GM19043 (cell line): ENCODE measurements around the gene NEU4.
"Not testable (repeated sequence)": the region's sequence is repeated elsewhere in the genome, so short reads cannot be mapped to it uniquely, and the experiment has no call there.

Experiments used
- ATAC-seq: cut with Tn5 transposase; IDR thresholded peaks from one replicate; pipeline ENCODE4 v1.9.1; 2021; ENCODE audit warnings: low read depth; ENCODE audit not compliant: unreplicated experiment

The NEU4 gene

DNA sequence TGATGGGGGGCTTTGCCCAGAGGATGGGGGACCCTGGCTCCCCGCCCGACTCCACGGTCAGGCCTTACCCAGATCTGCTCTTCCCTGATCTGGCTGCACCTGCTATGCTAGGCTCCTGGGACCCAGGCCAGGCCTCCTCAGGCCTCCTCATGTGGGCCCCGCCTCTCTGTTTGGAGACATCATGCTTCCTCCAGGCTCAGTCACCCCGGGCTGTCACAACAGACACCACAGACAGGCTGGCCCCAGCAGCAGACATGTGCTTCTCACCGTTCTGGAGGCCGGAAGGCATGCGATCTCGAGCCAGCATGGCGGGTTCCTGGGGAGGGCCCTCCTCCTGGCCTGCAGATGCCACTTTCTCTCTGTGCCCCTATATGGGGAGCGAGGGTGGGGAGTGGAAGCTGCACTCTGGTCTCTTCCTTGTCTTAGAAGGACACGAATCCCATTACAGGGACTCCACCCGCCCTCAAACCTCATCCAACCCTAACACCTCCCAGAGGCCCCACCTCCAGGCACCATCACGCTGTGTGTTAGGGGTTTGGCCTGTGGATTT is 10.8 kb upstream of the NEU4 start:
- no peak for ATAC-seq

DNA sequence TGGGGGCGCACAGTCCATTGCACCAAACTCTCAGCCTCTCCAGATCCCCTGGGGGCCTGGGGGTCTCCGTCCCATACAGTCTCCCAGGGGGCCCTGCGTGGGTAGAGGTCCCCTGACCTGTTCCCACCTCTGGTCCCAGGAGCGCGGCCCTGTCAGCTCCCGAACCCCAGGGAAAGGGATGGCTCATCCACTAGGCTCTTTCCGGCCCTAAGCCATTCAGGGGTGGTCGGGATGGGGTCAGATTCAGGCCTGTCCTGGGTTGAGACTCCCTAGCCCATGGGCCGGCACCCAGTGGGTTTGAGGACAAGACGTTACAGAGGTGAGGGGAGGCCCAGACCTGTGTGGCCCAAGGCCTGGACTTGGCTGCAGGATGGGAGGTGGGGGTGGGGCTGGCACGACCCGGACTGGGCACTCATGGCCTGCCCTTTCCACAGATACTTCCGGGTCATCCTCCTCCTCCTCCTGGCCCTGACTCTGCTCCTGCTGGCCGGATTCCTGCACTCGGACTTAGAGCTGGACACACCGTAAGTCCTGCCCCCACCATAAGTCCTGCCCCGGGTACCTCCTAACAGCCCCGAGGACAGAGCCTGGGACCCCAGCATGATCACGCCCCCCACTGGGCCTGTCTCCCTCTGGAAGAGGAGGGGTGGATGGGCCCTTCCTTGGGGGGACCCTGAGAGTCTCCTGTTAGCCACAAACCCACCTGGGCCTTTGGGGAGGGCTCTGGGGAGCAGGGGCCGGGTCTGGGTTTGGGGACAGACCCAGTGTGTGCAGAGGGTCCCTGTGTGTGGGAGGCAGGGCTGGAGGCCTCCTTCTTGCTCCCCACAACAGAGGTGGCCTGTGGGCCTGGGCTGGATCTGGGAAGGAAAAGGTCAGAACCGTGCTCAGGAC is 10.1 kb upstream of the NEU4 start:
- ATAC-seq: no peak

DNA sequence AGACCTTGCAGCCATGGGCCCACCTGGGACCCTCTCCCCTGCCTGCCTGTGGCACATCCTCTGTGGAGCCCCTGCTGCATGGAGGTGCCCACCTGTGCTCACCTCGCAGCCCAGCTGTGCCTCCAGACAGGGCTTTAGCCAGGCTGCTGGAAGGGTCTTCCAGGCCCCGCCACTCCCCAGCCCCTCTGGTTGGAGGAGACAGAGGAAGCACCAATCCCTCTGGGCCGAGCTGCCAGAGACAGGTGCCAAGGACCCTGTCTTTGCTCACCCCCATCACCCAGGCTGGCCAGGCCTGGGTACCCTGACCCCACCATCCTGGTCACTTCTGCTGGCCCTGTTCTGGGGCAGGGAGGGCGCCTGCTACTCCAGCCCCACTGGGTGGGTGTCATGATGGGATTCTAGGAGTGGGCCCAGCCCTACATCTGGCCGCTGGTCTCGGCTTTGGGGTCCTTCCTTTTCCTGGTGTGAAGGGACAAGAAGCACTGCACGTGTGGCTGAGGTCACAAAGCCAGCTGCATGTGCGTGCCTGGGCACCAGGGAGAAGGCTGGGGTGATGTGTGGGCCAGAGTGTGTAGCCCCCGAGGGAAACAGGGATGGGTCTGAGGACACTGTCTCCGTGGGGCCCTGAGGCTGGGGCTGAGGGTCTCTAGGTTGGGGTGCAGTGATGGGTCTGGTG is 9.3 kb upstream of the NEU4 start:
- ATAC-seq: no peak

DNA sequence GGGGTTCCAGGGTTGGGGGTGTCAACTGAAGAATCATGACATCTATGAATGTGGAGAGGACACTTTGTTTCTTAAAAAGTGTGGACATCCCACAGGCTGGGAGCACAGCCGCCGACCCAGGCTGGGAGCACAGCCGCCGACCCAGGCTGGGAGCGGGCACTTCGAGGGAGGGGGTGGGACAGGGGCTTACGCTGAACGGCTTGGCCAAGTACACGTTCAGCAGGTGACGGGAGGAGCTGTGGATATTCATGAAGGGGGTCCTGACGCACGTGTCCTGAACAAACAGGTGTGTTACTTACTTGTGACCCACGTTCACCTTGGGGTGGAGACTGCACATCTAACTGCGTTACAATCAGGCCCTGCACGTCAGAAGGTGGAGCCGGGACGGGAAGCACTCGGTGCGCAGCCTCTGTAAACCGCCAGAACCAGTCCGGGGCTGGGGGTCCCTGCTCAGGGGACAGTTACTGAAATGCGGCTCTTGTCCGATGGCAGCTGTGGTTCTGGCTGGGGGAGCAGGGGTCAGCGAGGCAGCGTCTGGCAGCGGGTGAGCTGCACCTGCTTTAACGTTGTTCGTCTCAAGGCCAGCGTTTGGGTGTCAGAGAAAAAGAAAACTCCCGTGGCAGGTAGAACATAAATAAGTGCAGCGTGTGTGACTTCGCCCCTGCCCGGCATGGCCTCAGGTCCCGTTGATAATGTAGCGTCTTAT is 8.6 kb upstream of the NEU4 start:
- not testable (repeated sequence) for ATAC-seq

DNA sequence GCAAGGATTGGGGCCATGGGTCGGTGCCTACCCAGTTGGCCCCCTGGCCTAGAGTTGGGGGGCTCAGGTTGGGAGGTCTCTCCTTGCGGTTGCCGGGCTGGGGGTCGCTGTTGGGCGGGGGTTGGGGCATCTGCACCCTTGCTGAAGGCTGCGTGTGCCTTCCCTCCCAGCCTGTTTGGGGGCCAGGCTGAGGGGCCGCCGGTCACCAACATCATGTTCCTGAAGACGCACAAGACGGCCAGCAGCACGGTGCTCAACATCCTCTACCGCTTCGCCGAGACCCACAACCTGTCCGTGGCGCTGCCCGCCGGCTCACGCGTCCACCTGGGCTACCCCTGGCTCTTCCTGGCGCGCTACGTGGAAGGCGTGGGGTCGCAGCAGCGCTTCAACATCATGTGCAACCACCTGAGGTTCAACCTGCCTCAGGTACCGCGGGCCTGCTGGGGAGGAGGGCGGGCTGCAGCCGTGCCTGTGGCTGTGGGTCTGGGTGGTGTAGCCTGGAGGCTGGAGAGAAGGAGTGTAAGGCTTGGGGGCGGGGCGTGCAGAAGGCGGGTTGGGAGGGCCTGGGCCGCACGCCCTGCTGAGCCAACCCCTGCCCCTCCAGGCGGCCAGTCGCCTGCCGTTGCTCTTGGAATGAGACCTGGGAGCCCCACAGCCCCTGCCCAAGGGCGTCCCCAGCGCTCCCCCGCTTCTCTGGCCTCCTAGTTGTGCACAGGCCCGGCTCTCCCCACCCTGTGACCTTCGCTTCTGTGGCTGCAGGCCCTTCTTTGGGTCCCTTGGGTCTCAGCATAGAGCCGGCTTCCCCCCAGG is 7.2 kb upstream of the NEU4 start:
- ATAC-seq: no peak

DNA sequence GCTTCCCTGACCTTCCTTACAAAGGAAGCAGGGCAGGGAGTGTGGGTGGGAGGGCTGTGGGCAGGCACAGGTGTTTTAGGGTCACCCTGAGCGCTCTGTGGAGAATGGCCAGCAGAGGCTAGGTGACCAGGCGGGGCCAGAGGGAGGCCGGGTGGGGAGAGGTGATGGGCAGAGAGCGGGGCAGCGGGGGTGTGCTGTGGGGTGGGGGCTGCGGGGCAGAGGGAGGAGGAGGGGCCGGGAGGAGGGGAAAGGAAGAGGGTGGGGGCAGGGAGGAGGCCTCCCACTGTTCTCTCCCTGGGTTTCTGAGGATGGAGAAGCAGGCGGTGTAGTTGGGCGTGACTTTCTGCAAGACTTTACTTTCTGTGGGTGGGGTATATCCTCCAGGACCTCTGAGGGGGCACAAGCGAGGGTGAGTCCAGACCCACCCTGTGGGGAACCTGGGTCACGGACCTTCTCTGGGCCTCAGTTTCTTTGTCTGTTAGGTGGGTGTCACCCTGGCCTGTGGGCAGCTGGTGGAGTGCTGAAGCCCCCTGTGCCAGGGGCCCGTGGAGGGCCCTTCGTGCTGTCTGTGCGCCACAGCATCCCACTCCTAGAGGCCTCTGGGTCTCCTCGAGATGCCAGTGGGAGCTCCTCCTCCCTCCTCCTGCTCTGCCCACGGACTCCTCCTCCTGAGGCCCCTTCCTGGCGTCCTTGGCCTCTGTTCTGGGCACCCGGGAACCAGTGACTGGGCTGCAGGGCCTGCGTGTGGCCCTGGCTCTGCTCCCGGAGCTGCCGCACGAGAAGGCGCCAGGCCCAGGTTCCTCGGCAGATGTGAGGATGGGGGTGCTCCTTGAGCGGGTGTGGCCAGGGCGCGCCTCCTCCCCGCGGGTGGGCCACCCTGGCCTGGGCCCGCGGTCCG is 6.3 kb upstream of the NEU4 start:
- ATAC-seq: no peak

DNA sequence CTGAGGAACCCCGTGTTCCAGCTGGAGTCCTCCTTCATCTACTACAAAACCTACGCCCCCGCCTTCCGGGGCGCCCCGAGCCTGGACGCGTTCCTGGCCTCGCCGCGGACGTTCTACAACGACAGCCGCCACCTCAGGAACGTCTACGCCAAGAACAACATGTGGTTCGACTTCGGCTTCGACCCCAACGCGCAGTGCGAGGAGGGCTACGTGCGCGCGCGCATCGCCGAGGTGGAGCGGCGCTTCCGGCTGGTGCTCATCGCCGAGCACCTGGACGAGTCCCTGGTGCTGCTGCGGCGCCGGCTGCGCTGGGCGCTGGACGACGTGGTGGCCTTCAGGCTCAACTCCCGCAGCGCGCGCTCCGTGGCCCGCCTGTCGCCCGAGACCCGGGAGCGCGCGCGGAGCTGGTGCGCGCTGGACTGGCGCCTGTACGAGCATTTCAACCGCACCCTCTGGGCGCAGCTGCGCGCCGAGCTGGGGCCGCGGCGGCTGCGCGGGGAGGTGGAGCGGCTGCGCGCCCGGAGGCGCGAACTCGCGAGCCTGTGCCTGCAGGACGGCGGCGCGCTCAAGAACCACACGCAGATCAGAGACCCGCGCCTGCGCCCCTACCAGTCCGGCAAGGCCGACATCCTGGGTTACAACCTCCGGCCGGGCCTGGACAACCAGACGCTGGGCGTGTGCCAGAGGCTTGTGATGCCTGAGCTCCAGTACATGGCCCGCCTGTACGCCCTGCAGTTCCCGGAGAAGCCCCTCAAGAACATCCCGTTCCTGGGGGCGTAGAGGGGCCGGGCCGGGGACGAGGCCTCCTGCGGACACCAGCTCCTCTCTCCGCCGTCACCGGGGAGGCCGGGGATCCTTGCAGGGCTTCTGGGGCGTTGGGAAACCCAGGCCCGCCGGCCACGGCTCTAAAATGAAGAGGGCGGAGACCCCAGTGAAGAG is 5.3 kb upstream of the NEU4 start:
- ATAC-seq: no peak

DNA sequence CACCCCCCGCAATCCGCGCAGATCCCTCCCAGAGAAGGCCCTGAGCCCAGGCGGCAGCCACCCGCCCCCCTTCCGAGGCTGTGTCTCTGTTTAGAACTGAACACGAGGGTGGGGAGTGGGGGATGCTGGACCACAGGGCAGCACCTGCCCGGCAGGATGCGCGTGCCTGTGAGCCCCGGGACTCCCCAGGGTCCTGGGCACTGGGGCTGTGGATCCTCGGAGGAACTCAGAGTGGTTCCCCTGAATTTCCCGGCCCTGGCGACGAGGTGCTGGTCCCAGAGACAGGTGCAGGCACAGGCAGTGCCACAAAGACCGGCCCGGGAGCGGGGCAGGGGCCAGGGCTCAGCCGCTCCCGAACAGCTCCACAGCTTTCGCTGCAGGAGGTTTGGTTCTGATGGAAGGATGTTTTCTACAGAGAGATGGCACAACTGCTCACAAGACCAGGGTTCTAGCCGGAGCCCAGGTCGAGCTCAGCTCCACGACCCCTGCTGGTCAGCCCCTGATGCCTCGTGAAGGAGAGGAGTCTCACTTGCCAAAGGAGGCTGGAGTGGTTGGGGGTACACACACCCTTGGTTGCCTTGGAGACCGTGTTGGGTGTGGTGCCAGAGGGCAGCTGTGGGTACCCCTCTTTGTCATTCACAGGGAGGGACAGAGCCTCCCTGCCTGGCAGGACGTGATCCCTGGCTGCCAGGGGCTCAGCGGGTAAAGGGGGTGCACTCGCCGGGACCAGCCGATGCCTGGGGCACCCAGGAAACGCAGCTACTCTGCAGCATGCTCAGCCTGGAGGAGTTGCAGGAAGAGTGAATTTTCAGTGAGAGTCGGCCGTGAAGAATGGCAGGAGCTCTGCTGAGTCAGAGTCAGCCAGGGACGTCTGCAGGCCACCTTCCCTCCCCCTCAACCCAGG is 4.4 kb upstream of the NEU4 start:
- ATAC-seq: no peak

DNA sequence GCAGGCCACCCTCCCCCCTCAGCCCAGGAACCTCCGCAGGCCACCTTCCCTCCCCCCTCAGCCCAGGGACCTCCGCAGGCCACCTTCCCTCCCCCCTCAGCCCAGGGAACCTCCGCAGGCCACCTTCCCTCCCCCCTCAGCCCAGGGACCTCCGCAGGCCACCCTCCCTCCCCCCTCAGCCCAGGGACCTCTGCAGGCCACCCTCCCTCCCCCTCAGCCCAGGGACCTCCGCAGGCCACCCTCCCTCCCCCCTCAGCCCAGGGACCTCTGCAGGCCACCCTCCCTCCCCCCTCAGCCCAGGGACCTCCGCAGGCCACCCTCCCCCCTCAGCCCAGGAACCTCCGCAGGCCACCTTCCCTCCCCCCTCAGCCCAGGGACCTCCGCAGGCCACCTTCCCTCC is 2.8 kb upstream of the NEU4 start:
- ATAC-seq: not testable (repeated sequence)

DNA sequence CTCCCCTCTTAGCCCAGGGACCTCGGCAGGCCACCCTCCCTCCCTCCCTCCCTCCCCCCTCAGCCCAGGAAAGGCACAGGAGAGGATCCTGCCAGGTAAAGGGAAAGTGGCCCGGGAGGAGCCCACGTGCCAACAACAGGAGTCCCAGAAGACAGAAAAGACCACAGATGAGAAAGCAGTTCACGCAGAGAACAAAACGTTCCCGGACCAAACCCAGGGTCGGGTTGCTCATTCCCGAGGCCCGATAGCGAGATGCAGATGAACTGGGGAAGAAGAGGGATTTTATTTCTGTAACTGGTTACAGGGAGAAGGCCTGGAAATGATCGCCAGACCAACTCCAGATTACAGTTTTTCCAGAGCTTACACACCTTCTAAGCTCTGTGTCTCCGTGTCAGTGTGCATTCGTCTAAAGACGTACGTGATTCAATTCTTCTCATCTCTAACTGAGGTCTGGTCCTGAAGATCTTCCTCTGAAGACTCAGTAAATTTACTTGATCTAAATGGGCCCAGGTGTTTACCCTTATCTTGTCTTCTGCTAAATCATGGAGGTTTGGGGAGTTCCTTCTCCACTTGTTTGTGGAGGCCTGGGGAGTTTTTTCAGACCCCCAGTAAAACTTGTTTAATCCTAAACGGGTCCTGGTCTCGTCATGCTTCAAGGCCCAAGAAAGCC is 807 bp upstream of the NEU4 start:
- no peak for ATAC-seq

DNA sequence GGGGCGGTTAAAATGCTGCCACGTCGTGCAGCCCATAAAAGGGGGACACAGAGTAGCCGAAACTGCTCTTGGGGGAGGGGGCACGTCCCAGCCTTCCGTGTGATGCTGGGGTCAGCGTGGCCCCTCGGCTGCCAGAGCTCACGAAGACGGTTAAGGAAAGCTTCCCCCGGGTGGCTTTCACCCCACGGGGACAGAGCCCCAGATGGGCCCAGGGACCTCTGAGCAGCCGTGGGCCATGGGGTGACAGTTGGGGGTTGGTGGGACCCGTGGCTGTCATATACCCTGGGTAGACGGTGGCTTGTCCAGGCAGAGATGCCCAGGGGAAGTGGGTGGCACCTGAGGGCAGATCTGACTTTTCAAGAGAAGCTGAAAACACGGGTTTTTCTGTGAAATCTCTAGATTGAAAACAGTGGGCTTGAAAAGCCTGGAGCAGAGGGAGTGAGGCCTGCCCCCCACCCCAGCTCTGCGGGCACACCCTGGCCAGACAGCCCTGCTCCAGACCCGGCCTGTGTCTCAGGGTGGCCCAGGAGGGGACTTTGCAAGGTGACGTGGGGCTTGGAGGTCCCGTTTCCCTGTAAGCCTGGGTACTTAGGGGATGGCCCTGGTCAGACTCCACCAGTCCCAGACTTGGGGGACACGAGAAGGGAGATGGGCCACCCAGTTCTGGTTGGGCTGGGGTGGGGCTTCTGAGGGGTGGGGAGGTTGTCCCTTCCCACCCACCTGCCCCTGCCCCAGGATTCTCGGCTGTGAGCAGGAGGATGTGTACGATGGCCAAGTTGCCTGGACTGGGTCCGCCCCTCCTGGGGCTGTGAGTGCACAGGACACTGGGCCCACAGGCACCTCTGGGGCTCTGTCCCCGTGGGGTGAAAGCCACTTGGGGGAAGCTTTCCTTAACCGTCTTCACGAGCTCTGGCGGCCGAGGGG is 652 bp downstream of the NEU4 start:
- no peak for ATAC-seq

DNA sequence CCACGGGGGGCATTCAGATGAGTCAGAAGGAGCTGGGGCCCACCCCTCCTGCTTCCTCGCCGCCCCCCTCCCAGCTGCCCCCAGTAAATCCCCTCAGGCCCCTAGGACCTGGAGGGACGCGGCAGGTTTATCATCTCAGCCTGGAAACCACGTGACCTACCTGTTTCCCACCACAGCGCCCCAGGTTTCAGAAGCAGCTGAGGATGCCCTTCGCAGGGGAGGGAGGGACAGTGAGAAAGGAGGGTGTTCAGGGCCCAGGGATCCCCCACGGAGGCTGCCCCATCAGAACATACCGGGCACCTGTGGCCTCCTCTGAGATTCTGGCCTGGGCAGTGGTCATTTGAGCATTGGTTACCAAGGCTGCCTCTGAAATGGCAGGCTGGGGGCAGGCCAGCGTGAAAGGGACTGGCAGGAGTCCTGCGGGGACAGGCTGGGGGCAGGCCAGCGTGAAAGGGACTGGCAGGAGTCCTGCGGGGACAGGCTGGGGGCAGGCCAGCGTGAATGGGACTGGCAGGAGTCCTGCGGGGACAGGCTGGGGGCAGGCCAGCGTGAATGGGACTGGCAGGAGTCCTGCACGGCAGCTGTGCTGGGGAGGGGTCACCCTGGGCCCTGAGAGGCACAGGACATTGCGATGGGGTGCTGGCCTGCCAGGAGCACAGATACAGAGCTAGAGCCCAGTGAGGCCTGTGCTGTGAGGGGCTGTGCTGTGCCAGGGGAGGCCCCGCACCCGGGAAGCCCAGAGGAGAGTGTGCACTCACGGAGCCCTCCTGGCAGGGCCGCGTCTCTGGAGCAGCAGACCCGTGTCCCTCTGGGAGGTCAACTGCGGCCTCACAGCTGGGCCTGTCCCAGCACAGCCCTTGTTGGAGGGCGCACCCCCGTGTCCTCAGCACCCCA is 1.6 kb downstream of the NEU4 start:
- no peak for ATAC-seq

DNA sequence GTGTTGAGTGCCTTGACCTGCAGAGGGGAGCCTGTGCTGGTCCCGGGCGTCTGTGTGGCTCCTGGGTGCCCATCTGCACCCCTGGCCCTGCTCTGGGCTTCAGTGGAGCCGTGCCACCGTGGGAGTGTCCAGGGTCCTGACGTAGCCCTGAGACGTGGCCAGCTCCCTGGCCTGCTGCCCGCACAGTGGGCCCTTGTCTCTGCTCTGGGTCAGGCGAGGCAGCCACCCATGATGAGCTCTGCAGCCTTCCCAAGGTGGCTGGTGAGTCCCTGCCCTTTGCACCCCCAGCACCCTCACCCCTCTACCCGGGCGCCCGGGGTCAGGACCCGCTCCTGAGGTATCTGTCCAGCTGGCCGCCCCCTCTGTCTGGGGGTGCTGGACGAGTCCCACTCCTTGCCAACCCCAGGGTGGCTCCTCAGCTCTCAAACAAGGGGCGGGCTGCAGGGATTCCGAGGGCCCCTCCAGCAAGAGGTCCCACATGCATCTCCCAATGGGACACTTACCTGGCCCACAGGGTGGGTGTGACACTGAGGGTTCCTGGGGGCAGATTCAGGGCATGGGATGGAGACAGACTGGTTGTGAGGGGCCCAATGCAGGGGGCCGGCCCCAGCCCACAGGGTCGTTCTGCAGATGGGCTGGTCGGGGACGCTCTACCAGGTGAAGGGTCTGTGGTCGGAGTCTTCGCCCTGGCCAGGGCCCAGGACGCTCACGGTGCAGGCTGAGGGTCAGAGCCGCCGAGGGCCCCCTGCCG is 2.4 kb downstream of the NEU4 start:
- ATAC-seq: no peak
